H1 (cell line): ENCODE data around the gene LTO1. TPM values are rescaled to one million over a fixed set of nuclear protein-coding genes. Genes with fewer than 3 reads are reported as not detected.

Experiments used
- CTCF ChIA-PET: fragments of 300-600 bp; sonication (Branson Sonifier 250); formaldehyde crosslinking; loops from one replicate; lab custom pipeline; 2021; ENCODE audit not compliant: partially characterized antibody; lab: Charles Lee
- POLR2A ChIA-PET: fragments of 300-600 bp; sonication (Branson Sonifier 250); formaldehyde crosslinking; loops from one replicate; lab custom pipeline; 2021; ENCODE audit warnings: inconsistent platforms; ENCODE audit not compliant: partially characterized antibody; lab: Charles Lee
- DNase-seq, 2 experiments: peaks; one replicate each; pipeline versions ENCODE4 v3.0.0 to v3.0.0-alpha.2; 2010 to 2022; ENCODE audit warnings: low spot score in 2 of 2, low read depth in 1 of 2, mixed read lengths in 1 of 2
- FAIRE-seq: peaks from 2 replicates; lab custom pipeline; 2011; peaks lifted over from hg19 to GRCh38; lab: Jason Lieb, UNC
- H2AFZ ChIP-seq: 2 replicates; pipeline ENCODE4 v1.8.1; 2012; ENCODE audit warnings: low read length, inconsistent platforms
- H2AK5ac ChIP-seq: 2 replicates; pipeline ENCODE4 v1.6.1; 2013; ENCODE audit warnings: low read depth, low read length
- H2BK120ac ChIP-seq: replicated peaks from 2 replicates; pipeline ENCODE3; 2013; ENCODE audit warnings: low read depth, low read length, inconsistent platforms
- H2BK12ac ChIP-seq: 2 replicates; pipeline ENCODE4 v1.6.1; 2013; ENCODE audit warnings: low read depth, low read length
- H2BK15ac ChIP-seq: 2 replicates; pipeline ENCODE4 v1.6.1; 2013; ENCODE audit warnings: low read length
- H2BK20ac ChIP-seq: 2 replicates; pipeline ENCODE4 v1.6.1; 2013; ENCODE audit warnings: low read length
- H2BK5ac ChIP-seq: 2 replicates; pipeline ENCODE4 v1.6.1; 2013; ENCODE audit warnings: low read depth, low read length
- H3K14ac ChIP-seq: 2 replicates; pipeline ENCODE4 v1.6.1; 2013; ENCODE audit warnings: inconsistent platforms; ENCODE audit not compliant: insufficient read length
- H3K18ac ChIP-seq: 2 replicates; pipeline ENCODE4 v1.6.1; 2013; ENCODE audit warnings: low read length; ENCODE audit errors: extremely low read depth
- H3K23ac ChIP-seq: 2 replicates; pipeline ENCODE4 v1.6.1; 2013; ENCODE audit warnings: inconsistent platforms; ENCODE audit not compliant: insufficient read length
- H3K23me2 ChIP-seq: 2 replicates; pipeline ENCODE4 v1.6.1; 2013; ENCODE audit warnings: low read depth, low read length
- H3K27ac ChIP-seq: 2 replicates; pipeline ENCODE4 v1.6.1; 2011; ENCODE audit warnings: low read depth, low read length, inconsistent platforms
- H3K27me3 ChIP-seq, 4 experiments: replicated peaks in 1 of 4; 1 replicate in 1 of 4; 2 replicates in 3 of 4; pipeline versions ENCODE4 v1.6.1 to v1.8.1; 2011 to 2013; ENCODE audit warnings: low read length in 3 of 4, mild to moderate bottlenecking in 3 of 4, inconsistent platforms in 2 of 4, mixed read lengths in 2 of 4, moderate library complexity in 1 of 4; ENCODE audit not compliant: control insufficient read depth in 3 of 4, insufficient read depth in 3 of 4; ENCODE audit errors: extremely low read depth in 1 of 4
- H3K36me3 ChIP-seq, 4 experiments: 2 replicates each; pipeline versions ENCODE4 v1.6.1 to v1.8.1; 2011 to 2013; ENCODE audit warnings: mild to moderate bottlenecking in 4 of 4, low read length in 3 of 4, moderate library complexity in 2 of 4, control low read depth in 1 of 4, inconsistent platforms in 1 of 4; ENCODE audit not compliant: insufficient read depth in 4 of 4, control insufficient read depth in 2 of 4
- H3K4ac ChIP-seq: replicated peaks from 2 replicates; pipeline ENCODE3; 2013; ENCODE audit warnings: low read length, low read depth, mixed read lengths, inconsistent platforms; ENCODE audit not compliant: insufficient read length
- H3K4me1 ChIP-seq, 4 experiments: replicated peaks in 1 of 4; 1 replicate in 1 of 4; 2 replicates in 3 of 4; pipeline versions ENCODE4 v1.6.1 to v1.8.1; 2011 to 2013; ENCODE audit warnings: low read length in 3 of 4, inconsistent platforms in 2 of 4, mixed read lengths in 1 of 4; ENCODE audit not compliant: insufficient read depth in 4 of 4, control insufficient read depth in 3 of 4
- H3K4me2 ChIP-seq, 2 experiments: 2 replicates each; pipeline versions ENCODE4 v1.6.1 to v1.8.1; 2011 to 2013; ENCODE audit warnings: low read depth in 2 of 2, low read length in 2 of 2, control low read depth in 1 of 2, inconsistent platforms in 1 of 2, mild to moderate bottlenecking in 1 of 2; ENCODE audit not compliant: insufficient read depth in 1 of 2
- H3K4me3 ChIP-seq, 4 experiments: fragments of 200-600, 300-600 bp in 1 of 4; sonication (generic), shearing (Covaris generic), sonication (Bioruptor Twin) in 1 of 4; 2 replicates each; pipeline versions ENCODE4 v1.5.1 to v1.8.1; 2011 to 2016; ENCODE audit warnings: low read length in 4 of 4, low read depth in 3 of 4, control low read depth in 2 of 4, inconsistent platforms in 2 of 4, mild to moderate bottlenecking in 2 of 4, mixed read lengths in 1 of 4, moderate library complexity in 1 of 4; ENCODE audit not compliant: insufficient read depth in 2 of 4; ENCODE audit errors: extremely low read depth in 1 of 4
- H3K56ac ChIP-seq: replicated peaks from 2 replicates; pipeline ENCODE3; 2013; ENCODE audit warnings: low read depth, mild to moderate bottlenecking, mixed read lengths, low read length, inconsistent platforms; ENCODE audit not compliant: insufficient read length
- H3K79me1 ChIP-seq: 2 replicates; pipeline ENCODE4 v1.6.1; 2013; ENCODE audit warnings: low read depth, low read length, control low read depth
- H3K79me2 ChIP-seq, 2 experiments: 2 replicates each; pipeline versions ENCODE4 v1.6.1 to v1.8.1; 2012 to 2013; ENCODE audit warnings: low read length in 2 of 2, mild to moderate bottlenecking in 2 of 2, inconsistent platforms in 1 of 2; ENCODE audit not compliant: insufficient read depth in 2 of 2, control insufficient read depth in 1 of 2
- H3K9ac ChIP-seq, 4 experiments: replicated peaks in 1 of 4; 1 replicate in 1 of 4; 2 replicates in 3 of 4; pipeline versions ENCODE4 v1.6.1 to v1.8.1; 2011 to 2013; ENCODE audit warnings: low read depth in 3 of 4, low read length in 3 of 4, control low read depth in 2 of 4, mild to moderate bottlenecking in 2 of 4, moderate library complexity in 2 of 4, inconsistent platforms in 1 of 4; ENCODE audit errors: extremely low read depth in 1 of 4
- H3K9me3 ChIP-seq, 2 experiments: 2 replicates each; pipeline versions ENCODE4 v1.6.1 to v1.8.1; 2012 to 2013; ENCODE audit warnings: mild to moderate bottlenecking in 2 of 2, moderate library complexity in 2 of 2, control low read depth in 1 of 2, inconsistent platforms in 1 of 2, low read depth in 1 of 2, low read length in 1 of 2, mixed read lengths in 1 of 2; ENCODE audit not compliant: insufficient read depth in 2 of 2
- H4K20me1 ChIP-seq, 2 experiments: replicated peaks in 1 of 2; 2 replicates each; pipeline versions ENCODE3 to v1.8.1; 2011 to 2013; ENCODE audit warnings: inconsistent platforms in 2 of 2, low read length in 2 of 2, mild to moderate bottlenecking in 1 of 2; ENCODE audit not compliant: insufficient read depth in 2 of 2, control insufficient read depth in 1 of 2
- H4K5ac ChIP-seq: 2 replicates; pipeline ENCODE4 v1.6.1; 2013; ENCODE audit warnings: low read length, low read depth, mixed read lengths, inconsistent platforms; ENCODE audit not compliant: insufficient read length
- H4K8ac ChIP-seq: 2 replicates; pipeline ENCODE4 v1.8.0; 2013; ENCODE audit warnings: mild to moderate bottlenecking, moderate library complexity, low read length, inconsistent platforms; ENCODE audit not compliant: insufficient read depth; ENCODE audit errors: extremely low read depth
- H4K91ac ChIP-seq: replicated peaks from 2 replicates; pipeline ENCODE3; 2013; ENCODE audit warnings: low read length, mixed read lengths, inconsistent platforms; ENCODE audit not compliant: insufficient read length
- CBX5 ChIP-seq: fragments of 300-800, 300-1000 bp; sonication (generic); IDR thresholded peaks from 2 replicates; pipeline ENCODE4 v1.7.1; 2016; ENCODE audit warnings: antibody characterized with exemption, low read length, low read depth
- CREB1 ChIP-seq: IDR thresholded peaks from 2 replicates; pipeline ENCODE4 v1.6.1; 2012; ENCODE audit warnings: inconsistent platforms
- CTBP2 ChIP-seq: IDR thresholded peaks from 2 replicates; pipeline ENCODE4 v1.7.0; 2011; ENCODE audit warnings: borderline replicate concordance, mild to moderate bottlenecking, moderate library complexity, mixed read lengths, low read length; ENCODE audit not compliant: insufficient read depth, insufficient read length
- JUND ChIP-seq: IDR thresholded peaks from 2 replicates; pipeline ENCODE4 v1.6.1; 2011; ENCODE audit warnings: mild to moderate bottlenecking, improper control_type of control experiment, low read length
- NANOG ChIP-seq: IDR thresholded peaks from 2 replicates; pipeline ENCODE4 v1.6.1; 2011; ENCODE audit warnings: low read length, low read depth, mild to moderate bottlenecking, inconsistent platforms; ENCODE audit not compliant: insufficient read depth, poor library complexity, severe bottlenecking
- YY1 ChIP-seq: IDR thresholded peaks from 2 replicates; pipeline ENCODE4 v1.6.1; 2011; ENCODE audit warnings: low read depth, mild to moderate bottlenecking, low read length
- WGBS, 2 experiments: shearing (Covaris generic) in 1 of 2; methylation state at CpG; one replicate each; pipeline versions ENCODE4 v1.1.6 to v1.1.7; 2013 to 2015; ENCODE audit warnings: low lambda C conversion rate in 2 of 2, mixed read lengths in 2 of 2, inconsistent platforms in 1 of 2, low coverage in 1 of 2, missing lambda C conversion rate in 1 of 2; ENCODE audit not compliant: insufficient replicate concordance in 2 of 2, insufficient coverage in 1 of 2, insufficient read length in 1 of 2; ENCODE audit errors: extremely low coverage in 1 of 2, missing lambda C conversion rate in 1 of 2; 5-methylcytosine and 5-hydroxymethylcytosine counted together
- polyA plus RNA-seq, 7 experiments: library from polyadenylated mRNA; depleted of rRNA in 3 of 7; stranded (reverse) in 5 of 7; unstranded in 2 of 7; fragments of >200 nt in 5 of 7; fragments of 200-250 nt in 2 of 7; gene quantifications; 1 replicate in 5 of 7; 2 replicates in 1 of 7; 4 replicates in 1 of 7; pipeline versions ENCODE4 v1.2.1 to v1.2.3, GENCODE V29; 2011 to 2013; ENCODE audit warnings: missing spikeins in 2 of 7, mixed read lengths in 2 of 7
- total RNA-seq: library from RNA; stranded (reverse); fragmentation: NEBNext Ultra II Directional; extraction: Animal tissue kit (Norgen Biotek cat#: 25700); gene quantifications from 2 replicates; pipeline ENCODE4 v1.2.1, GENCODE V29; 2021
- TF ChIP-seq, protein P1 (sequence below), 3 experiments: IDR thresholded peaks; 1 replicate in 2 of 3; 2 replicates in 1 of 3; pipeline versions ENCODE4 v1.5.1 to v1.6.1; 2011; ENCODE audit warnings: low read length in 3 of 3, mild to moderate bottlenecking in 3 of 3, inconsistent platforms in 2 of 3, low read depth in 1 of 3, moderate library complexity in 1 of 3; ENCODE audit not compliant: insufficient read depth in 1 of 3; ENCODE audit errors: control extremely low read depth in 1 of 3

The LTO1 gene
- total and polyA plus RNA-seq, 2 of the 8 experiments (the other 6 are each of a cell fraction or from before 2014, with no cell fraction given): 15.4 to 21.3 TPM

- Histone ChIP-seq H3K79me1 (no peaks in the 10 kb centered on the region), H4K20me1 (peaks cover 0 to 1% of the 10 kb centered on the region in 2 experiments), H2BK15ac (no peak overlapping the region), H3K56ac (peak overlapping the region; percentile 33), H3K9ac (no peak overlapping the region; a peak in 1 of 7 replicates), H2BK20ac (no peak overlapping the region), H3K27me3 (peaks cover 0 to 26% (median 17%) of the 10 kb centered on the region in 4 experiments; a peak in 5 of 7 replicates), H3K23ac (no peak overlapping the region), H4K91ac (peak overlapping the region; percentile 32), H3K23me2 (peaks cover 5% of the 10 kb centered on the region; the same call in 1 of the 2 replicates), H4K8ac (peak overlapping the region; percentile 57), H2AFZ (0 out of 2 replicates have a peak overlapping the region, but pooled peaks have one; percentile 25), H3K4me3 (peak overlapping the region; percentile 37 to 78 (median 62)), H2BK120ac (no peak overlapping the region), H3K27ac (0 out of 2 replicates have a peak overlapping the region, but pooled peaks have one; percentile 44), H3K4me1 (peaks cover 11 to 36% (median 24%) of the 10 kb centered on the region in 4 experiments), H2BK5ac (no peak overlapping the region; the same call in 1 of the 2 replicates), H3K9me3 (no peaks in the 10 kb centered on the region), H3K18ac (no peak overlapping the region; the same call in 1 of the 2 replicates), H3K4ac (no peak overlapping the region), H2AK5ac (no peak overlapping the region), H3K14ac (no peak overlapping the region), H3K36me3 (no peaks in the 10 kb centered on the region), H3K4me2 (peak overlapping the region; percentile 52 to 91), H4K5ac (peak overlapping the region; percentile 5), H2BK12ac (no peak overlapping the region), H3K79me2 (no peaks in the 10 kb centered on the region)
- WGBS, 2 experiments: 1% methylated on average over 39 of the region's 63 CpGs; no CpG with 5 or more reads in 1 of the 2 experiments
- DNase-seq (peak in 1 of 2 experiments; percentile 96), FAIRE-seq (no peak)
- ChIA-PET POLR2A (interaction anchor here (0.6 to 1.8 kb wide), 14 partner anchors 8 to 304 kb away, joined by 3 to 6 read pairs (median 4); partner anchors contain the start of gene LTO1), CTCF (interaction anchor here (0.6 to 2.7 kb wide), 21 partner anchors 11 to 271 kb away, joined by 3 to 13 read pairs (median 4); partner anchors contain the start of gene FGF4)
- TF ChIP-seq YY1 (0 out of 2 replicates have a peak, but pooled peaks have one; percentile 33), JUND (0 out of 2 replicates have a peak, but pooled peaks have one; percentile 40), CREB1 (peak; percentile 64), CBX5 (no peak), NANOG (peak; percentile 78), CTBP2 (peak; percentile 27)
- TF ChIP-seq, protein P1, sequence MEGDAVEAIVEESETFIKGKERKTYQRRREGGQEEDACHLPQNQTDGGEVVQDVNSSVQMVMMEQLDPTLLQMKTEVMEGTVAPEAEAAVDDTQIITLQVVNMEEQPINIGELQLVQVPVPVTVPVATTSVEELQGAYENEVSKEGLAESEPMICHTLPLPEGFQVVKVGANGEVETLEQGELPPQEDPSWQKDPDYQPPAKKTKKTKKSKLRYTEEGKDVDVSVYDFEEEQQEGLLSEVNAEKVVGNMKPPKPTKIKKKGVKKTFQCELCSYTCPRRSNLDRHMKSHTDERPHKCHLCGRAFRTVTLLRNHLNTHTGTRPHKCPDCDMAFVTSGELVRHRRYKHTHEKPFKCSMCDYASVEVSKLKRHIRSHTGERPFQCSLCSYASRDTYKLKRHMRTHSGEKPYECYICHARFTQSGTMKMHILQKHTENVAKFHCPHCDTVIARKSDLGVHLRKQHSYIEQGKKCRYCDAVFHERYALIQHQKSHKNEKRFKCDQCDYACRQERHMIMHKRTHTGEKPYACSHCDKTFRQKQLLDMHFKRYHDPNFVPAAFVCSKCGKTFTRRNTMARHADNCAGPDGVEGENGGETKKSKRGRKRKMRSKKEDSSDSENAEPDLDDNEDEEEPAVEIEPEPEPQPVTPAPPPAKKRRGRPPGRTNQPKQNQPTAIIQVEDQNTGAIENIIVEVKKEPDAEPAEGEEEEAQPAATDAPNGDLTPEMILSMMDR (IDR thresholded peaks at IDR 0.05; ENCODE audit: control extremely low read depth in 1 of 3, insufficient read depth in 1 of 3, low read depth in 1 of 3, low read length in 3 of 3): peak; percentile 63 to 76 (median 75)
These were observed 29.5 kb upstream of the LTO1 start for GRCh38 chr11:69704508-69705253.
